SK-N-MC (cell line): Measurements from ENCODE around the gene ADAMTS13.

Experiments used
- DNase-seq: peaks from one replicate; pipeline ENCODE4 v3.0.0-alpha.2; 2011; ENCODE audit warnings: low read depth, low spot score
- H3K27ac ChIP-seq: fragments of 200-600 bp; sonication (generic); 2 replicates; pipeline ENCODE4 v1.5.1; 2016; ENCODE audit warnings: mixed run types
- H3K36me3 ChIP-seq: fragments of 200-600 bp; sonication (generic); 2 replicates; pipeline ENCODE4 v1.6.1; 2017; ENCODE audit warnings: antibody characterized with exemption, low read length, mixed read lengths; ENCODE audit not compliant: insufficient read depth
- H3K4me3 ChIP-seq: fragments of 200-600 bp; sonication (generic); 2 replicates; pipeline ENCODE4 v1.5.1; 2016
- H3K9ac ChIP-seq: fragments of 200-600 bp; sonication (generic); 2 replicates; pipeline ENCODE4 v1.8.0; 2017; ENCODE audit warnings: mixed run types, mixed read lengths; ENCODE audit not compliant: insufficient read length
- H3K9me3 ChIP-seq: fragments of 200-600 bp; sonication (generic); 2 replicates; pipeline ENCODE4 v1.6.1; 2017; ENCODE audit warnings: low read depth, mild to moderate bottlenecking, antibody characterized with exemption, low read length, moderate library complexity, mixed read lengths
- EZH2 ChIP-seq: fragments of 200-600 bp; sonication (generic); IDR thresholded peaks from one replicate; pipeline ENCODE4 v1.6.1; 2017; ENCODE audit warnings: antibody characterized with exemption
- FOXP2 ChIP-seq: optimal IDR thresholded peaks from 2 replicates; pipeline ENCODE3; 2011; ENCODE audit warnings: mild to moderate bottlenecking, moderate library complexity; ENCODE audit not compliant: insufficient read depth; ENCODE audit errors: extremely low read length, control extremely low read depth
- POLR2AphosphoS5 ChIP-seq: IDR thresholded peaks from 2 replicates; pipeline ENCODE4 v1.6.1; 2012; ENCODE audit warnings: mild to moderate bottlenecking, low read depth, low read length, borderline replicate concordance

The ADAMTS13 gene

DNA sequence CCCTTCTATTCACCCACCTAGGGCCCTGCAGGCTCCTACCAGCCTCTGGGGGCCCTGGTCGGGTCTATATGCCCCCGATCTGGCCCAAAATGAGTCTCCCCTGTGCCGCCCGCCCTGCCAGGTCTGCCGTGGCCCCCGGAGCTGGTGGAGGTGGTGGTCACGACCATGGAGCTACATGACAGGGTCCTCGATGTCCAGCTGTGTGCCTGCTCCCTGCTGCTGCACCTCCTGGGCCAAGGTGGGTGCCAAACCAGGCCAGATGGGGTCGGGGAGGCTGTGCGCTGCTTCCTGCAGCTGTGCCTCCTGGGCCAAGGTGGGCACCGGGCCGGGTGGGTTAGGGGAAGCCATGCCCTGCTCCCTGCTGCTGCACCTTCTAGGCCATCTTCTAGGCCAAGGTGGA lies 21.9 kb upstream of the ADAMTS13 start:
- no peak overlapping the region for H3K4me3 ChIP-seq
- no peak overlapping the region for H3K27ac ChIP-seq
- H3K9me3 ChIP-seq: no peaks in the 10 kb centered on the region
- DNase-seq: no peak
- H3K9ac ChIP-seq: no peak overlapping the region
- peaks cover 2% of the 10 kb centered on the region for H3K36me3 ChIP-seq
- peak; percentile 22; the same call in 1 of the 2 replicates for TF ChIP-seq POLR2AphosphoS5
- TF ChIP-seq EZH2: no peak
- TF ChIP-seq FOXP2: no peak

DNA sequence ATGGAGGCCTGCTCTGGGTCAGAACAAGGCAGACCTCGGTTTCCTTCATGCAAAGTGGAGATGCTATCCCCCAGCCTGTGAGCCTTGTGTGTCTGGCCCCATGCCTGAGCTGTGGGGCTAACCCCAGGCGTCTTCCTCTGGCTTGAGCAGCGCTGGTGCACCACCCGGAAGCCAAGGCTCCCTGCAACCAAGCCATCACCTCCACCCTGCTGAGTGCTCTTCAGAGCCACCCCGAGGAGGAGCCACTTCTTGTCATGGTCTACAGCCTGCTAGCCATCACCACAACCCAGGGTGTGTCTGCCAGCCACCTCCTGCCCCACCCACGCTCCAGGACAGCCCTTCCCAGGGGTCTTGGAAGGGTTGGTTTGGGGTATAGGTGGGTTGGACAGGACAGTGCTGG lies 20.6 kb upstream of the ADAMTS13 start:
- Histone ChIP-seq H3K9me3 (no peaks in the 10 kb centered on the region), H3K4me3 (no peak overlapping the region), H3K27ac (no peak overlapping the region), H3K36me3 (peaks cover 15% of the 10 kb centered on the region), H3K9ac (no peak overlapping the region)
- TF ChIP-seq EZH2 (no peak), POLR2AphosphoS5 (no peak; the same call in 1 of the 2 replicates)
- no peak for DNase-seq

DNA sequence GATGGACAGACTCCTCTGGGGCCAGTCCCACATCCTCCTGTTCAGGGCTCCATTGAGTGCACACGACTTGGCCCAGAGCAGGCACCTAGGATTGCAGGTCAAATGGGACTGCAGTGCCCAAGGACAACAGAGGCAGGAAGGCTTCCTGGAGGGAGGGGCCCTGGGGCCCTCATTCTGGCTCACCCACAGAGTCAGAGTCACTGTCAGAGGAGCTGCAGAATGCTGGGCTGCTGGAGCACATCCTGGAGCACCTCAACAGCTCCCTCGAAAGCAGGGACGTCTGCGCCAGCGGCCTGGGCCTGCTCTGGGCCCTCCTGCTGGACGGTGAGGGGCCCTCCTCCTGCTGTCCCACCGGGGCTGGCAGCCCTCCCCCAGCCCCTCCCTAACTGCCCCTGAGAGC lies 19.5 kb upstream of the ADAMTS13 start:
- no peak overlapping the region for H3K9ac ChIP-seq
- no peak overlapping the region for H3K4me3 ChIP-seq
- TF ChIP-seq FOXP2 (no peak), POLR2AphosphoS5 (no peak), EZH2 (no peak)
- no peaks in the 10 kb centered on the region for H3K9me3 ChIP-seq
- no peak overlapping the region for H3K27ac ChIP-seq
- no peak for DNase-seq
- peaks cover 26% of the 10 kb centered on the region for H3K36me3 ChIP-seq

DNA sequence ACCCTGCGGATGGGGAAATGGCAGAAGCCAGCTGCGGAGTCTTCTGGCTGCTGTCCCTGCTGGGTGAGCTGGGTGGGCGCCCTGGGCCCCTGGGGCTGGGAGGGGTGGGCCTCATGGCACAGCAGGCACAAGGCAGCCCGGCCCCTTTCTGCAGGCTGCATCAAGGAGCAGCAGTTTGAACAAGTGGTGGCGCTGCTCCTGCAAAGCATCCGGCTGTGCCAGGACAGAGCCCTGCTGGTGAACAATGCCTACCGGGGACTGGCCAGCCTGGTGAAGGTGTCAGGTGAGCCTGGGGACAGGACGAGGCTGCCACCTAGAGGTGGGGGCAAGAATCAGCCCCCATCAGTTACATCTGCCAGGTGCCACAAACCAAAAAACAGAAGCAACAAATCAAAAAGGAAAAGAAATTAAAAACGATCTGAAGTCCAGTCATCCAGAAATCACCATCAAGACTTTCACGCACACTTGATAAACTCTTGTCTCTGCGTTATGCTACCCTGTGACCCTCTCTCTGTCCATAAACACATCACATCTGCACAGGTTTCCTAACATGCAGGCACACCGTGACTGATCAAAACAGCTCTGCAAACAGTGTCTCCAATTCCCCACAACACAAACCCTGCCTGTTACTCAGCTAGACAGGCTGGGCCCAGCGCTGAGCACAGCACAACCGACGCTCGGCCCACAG lies 18.3 kb upstream of the ADAMTS13 start:
- H3K4me3 ChIP-seq: no peak overlapping the region
- H3K9ac ChIP-seq: no peak overlapping the region
- H3K9me3 ChIP-seq: no peaks in the 10 kb centered on the region
- H3K36me3 ChIP-seq: peaks cover 35% of the 10 kb centered on the region
- no peak for TF ChIP-seq POLR2AphosphoS5
- TF ChIP-seq FOXP2: no peak
- TF ChIP-seq EZH2: no peak
- no peak overlapping the region for H3K27ac ChIP-seq
- DNase-seq: no peak

DNA sequence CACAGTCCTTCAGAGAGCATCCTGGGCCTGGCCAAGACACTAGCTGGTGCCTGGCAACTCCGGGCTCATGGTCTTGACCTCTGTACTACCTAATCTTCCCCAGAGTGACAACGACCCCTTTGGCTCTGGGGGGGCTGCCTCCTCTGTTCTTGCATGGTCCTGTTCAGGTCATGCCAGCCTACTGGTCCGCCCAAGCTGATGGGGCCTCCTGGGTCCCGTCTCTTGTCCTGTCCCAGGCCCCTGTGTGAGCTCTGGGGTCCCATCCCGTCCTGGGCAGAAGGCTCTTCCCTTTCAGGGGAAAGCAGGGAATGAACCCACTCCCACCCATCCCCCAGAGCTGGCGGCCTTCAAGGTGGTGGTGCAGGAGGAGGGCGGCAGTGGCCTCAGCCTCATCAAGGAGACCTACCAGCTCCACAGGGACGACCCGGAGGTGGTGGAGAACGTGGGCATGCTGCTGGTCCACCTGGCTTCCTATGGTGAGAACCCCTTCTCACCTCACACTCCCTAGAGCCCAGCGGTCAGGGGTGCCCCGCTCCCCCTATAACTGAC lies 17.6 kb upstream of the ADAMTS13 start:
- H3K4me3 ChIP-seq: no peak overlapping the region
- H3K9me3 ChIP-seq: no peaks in the 10 kb centered on the region
- peaks cover 36% of the 10 kb centered on the region for H3K36me3 ChIP-seq
- no peak overlapping the region for H3K27ac ChIP-seq
- TF ChIP-seq POLR2AphosphoS5 (no peak), EZH2 (no peak), FOXP2 (no peak)
- no peak for DNase-seq
- H3K9ac ChIP-seq: no peak overlapping the region

DNA sequence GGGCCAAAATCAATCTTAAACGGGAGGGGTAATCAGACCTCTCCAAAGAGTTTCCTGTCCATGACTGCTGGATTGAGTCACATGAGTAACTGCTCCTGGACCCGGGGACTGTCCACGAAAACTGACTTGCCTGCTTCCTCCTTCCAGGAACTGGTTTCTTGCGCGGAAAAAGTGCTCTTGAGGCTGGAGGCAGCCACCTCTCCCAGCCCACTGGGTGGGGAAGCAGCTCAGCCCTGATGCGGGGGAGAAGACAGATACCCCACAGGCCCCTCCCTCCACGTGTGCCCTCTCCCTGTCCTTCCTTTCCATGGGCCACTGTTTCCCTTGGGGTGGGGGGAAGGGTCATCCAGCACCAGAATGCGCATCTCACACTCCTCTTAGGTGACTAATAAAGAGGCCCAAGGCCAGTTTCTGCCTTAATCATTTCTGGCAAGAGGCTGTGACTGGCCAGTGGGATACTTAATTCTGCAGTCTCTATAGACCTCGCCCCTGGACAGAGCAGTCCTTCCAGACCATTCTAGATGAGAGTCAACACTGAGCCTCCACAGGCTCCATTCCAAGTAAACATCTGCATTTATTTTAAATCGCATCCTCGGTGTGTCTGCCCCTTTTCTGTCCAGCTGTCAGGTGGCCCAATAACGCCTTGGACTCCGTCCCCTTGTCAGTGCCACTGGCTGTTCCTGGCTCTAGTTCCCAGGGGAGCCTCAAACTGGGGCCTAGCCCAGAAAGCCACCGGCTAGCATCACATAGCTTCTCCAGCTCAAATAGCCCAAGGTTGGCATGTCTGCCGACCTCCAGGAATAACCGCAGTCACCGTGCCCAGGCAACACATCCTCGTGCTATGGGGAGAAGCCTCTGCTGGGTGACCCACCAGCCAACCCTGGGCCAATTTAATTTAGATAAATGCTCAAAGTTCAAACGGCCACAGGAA lies 16.4 kb upstream of the ADAMTS13 start:
- Histone ChIP-seq H3K27ac (no peak overlapping the region), H3K9me3 (no peaks in the 10 kb centered on the region), H3K36me3 (peaks cover 49% of the 10 kb centered on the region), H3K9ac (no peak overlapping the region), H3K4me3 (no peak overlapping the region)
- no peak for DNase-seq
- no peak for TF ChIP-seq FOXP2
- TF ChIP-seq EZH2: no peak
- TF ChIP-seq POLR2AphosphoS5: no peak

DNA sequence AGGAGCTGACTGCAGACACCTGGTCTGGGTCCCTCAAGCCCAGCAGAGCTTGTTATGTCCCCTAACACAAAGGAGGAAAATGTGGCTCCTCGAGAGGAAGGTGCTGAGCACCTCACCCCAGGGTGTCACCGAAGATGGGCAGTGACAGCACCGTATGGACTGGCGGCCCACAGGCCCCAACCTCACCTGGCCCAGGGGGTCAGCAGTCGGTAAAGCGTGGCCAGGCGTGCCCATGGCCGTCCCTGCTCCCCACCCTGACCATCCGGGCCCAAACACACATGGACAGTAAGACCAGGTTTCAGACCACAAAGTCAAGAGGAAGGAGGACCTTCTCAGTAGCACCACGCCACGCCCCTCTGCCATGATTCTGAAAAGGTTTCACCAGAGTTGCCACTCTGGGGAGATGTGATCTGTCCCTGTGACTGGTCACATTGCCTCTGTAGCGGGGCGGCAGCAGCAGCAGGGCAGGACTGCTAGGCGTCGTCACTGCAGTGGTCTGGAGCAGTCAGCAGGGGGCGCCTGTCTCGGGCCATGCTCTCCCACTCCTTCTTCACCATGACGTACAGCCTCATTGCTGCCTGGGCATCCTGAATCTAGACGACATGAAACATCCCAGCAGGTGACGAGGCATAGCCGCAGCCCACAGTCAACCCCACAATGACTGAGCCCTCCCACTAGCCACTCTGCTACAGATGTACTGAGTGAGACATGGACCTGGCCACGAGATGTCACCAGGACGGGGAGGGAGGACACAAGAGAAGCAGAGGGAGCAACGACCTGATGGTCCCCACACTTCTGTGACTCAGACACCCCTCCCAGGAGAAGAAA lies 15.5 kb upstream of the ADAMTS13 start:
- H3K36me3 ChIP-seq: peaks cover 56% of the 10 kb centered on the region
- H3K9ac ChIP-seq: no peak overlapping the region
- no peak for DNase-seq
- H3K27ac ChIP-seq: no peak overlapping the region
- H3K4me3 ChIP-seq: no peak overlapping the region
- TF ChIP-seq FOXP2 (no peak), POLR2AphosphoS5 (no peak), EZH2 (no peak)
- H3K9me3 ChIP-seq: no peaks in the 10 kb centered on the region

DNA sequence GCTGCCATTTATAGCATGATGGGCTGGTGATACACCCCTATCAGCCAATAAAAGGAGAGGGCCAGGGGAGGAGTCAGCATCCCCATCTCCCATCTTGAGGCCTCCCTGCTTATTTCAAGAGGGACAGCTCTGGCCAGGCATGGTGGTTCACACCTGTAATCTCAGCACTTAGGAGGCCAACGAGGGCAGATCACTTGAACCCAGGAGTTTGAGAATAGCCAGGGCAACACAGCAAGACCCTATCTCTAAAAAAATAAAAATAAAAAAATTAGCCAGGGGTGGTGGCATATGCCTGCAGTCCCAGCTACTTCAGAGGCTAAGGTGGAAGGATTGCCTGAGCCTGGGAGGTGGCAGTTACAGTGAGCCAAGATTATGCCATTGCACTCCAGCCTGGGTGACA lies 14.1 kb upstream of the ADAMTS13 start:
- H3K9me3 ChIP-seq: no peaks in the 10 kb centered on the region
- no peak overlapping the region for H3K9ac ChIP-seq
- no peak overlapping the region for H3K4me3 ChIP-seq
- DNase-seq: no peak
- TF ChIP-seq FOXP2 (no peak), POLR2AphosphoS5 (no peak)
- H3K27ac ChIP-seq: no peak overlapping the region
- peaks cover 68% of the 10 kb centered on the region for H3K36me3 ChIP-seq

DNA sequence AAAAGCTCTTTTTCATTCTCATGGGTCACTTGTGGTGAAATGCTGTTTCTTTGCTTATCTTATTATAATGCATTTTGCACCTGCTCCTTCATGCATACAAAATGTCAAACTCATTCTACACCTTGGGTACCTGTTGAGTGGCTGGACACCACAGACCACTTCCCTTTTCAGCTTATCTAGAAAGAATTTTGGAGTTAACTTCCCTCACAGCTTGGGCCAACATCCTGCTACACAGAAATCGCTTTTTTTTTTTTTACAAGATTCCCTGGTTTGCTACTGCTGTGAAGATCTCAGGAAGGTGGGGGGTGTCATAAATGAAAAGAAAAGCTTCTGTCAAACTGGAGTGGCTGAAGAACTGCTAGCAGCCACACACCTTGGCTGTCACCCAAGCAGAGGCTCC lies 7.0 kb upstream of the ADAMTS13 start:
- Histone ChIP-seq H3K36me3 (peaks cover 53% of the 10 kb centered on the region), H3K4me3 (no peak overlapping the region), H3K27ac (no peak overlapping the region), H3K9ac (no peak overlapping the region), H3K9me3 (no peaks in the 10 kb centered on the region)
- DNase-seq: no peak
- TF ChIP-seq FOXP2 (no peak), POLR2AphosphoS5 (no peak), EZH2 (no peak)
